HepG2 (cell line): ENCODE measurements around the gene SPINK9. TPM values are rescaled to one million over a fixed set of nuclear protein-coding genes. Genes with fewer than 3 reads are reported as not detected.
"Not testable (repeated sequence)": the region's sequence is repeated elsewhere in the genome, so short reads cannot be mapped to it uniquely, and the experiment has no call there.

Source experiments
- ATAC-seq: fragments of 200-7000 bp; cut with Tn5 transposase; 3 replicates; pipeline ENCODE4 v1.9.1; 2020; ENCODE audit warnings: mild to moderate bottlenecking, moderate library complexity
- BruUV-seq: library from RNA; stranded (reverse); fragments of 400-500 nt; replicated peaks from 2 replicates; lab custom pipeline; 2021; lab: Mats Ljungman, UMichigan
- CTCF ChIA-PET: fragments of 300-600 bp; formaldehyde crosslinking; extraction: SDS; loops from one replicate; lab custom pipeline; 2021; ENCODE audit warnings: low total read pairs, inconsistent platforms, low intra/inter-chr PET ratio; lab: Yijun Ruan, JAX
- POLR2A ChIA-PET: fragments of 350-600 bp; sonication (Branson Sonifier 250); formaldehyde crosslinking; loops from one replicate; lab custom pipeline; 2020; ENCODE audit warnings: antibody characterized with exemption, inconsistent platforms; lab: Yijun Ruan, JAX
- DNase-seq: peaks from one replicate; pipeline ENCODE4 v3.0.0-alpha.2; 2015; ENCODE audit warnings: low spot score
- FAIRE-seq: peaks from 3 replicates; lab custom pipeline; 2011; peaks lifted over from hg19 to GRCh38; lab: Jason Lieb, UNC
- H2AFZ ChIP-seq: one replicate; pipeline ENCODE4 v1.6.1; 2011; ENCODE audit warnings: low read length, inconsistent platforms
- H3K27ac ChIP-seq: fragments of 300-600 bp; 3 replicates; pipeline ENCODE4 v1.8.0; 2011; ENCODE audit warnings: mixed run types, mild to moderate bottlenecking, mixed read lengths, low read length, inconsistent platforms; ENCODE audit not compliant: insufficient read depth; ENCODE audit errors: extremely low read length
- H3K27me3 ChIP-seq, 2 experiments: fragments of 200-600 bp in 1 of 2; 2 replicates in 1 of 2; 3 replicates in 1 of 2; pipeline versions ENCODE4 v1.6.0 to v1.8.0; 2011; ENCODE audit warnings: low read length in 2 of 2, mild to moderate bottlenecking in 2 of 2, moderate library complexity in 2 of 2, inconsistent platforms in 1 of 2; ENCODE audit not compliant: insufficient read depth in 2 of 2, control insufficient read depth in 1 of 2
- H3K36me3 ChIP-seq, 2 experiments: fragments of 200-600 bp in 1 of 2; replicated peaks in 1 of 2; 2 replicates in 1 of 2; 3 replicates in 1 of 2; pipeline versions ENCODE4 v1.5.1 to v1.8.0; 2011; ENCODE audit warnings: low read length in 2 of 2, inconsistent platforms in 1 of 2; ENCODE audit not compliant: insufficient read depth in 2 of 2, control insufficient read depth in 1 of 2
- H3K4me1 ChIP-seq: 2 replicates; pipeline ENCODE4 v1.5.1; 2012; ENCODE audit warnings: low read length, inconsistent platforms; ENCODE audit not compliant: insufficient read depth
- H3K4me2 ChIP-seq: 2 replicates; pipeline ENCODE4 v1.6.0; 2011; ENCODE audit warnings: low read depth, low read length, inconsistent platforms
- H3K4me3 ChIP-seq, 3 experiments: fragments of 200-600 bp in 1 of 3; sonication (generic), shearing (Covaris generic) in 1 of 3; replicated peaks in 1 of 3; 2 replicates each; pipeline ENCODE4 v1.5.1; 2011 to 2016; ENCODE audit warnings: low read length in 3 of 3, inconsistent platforms in 2 of 3, low read depth in 2 of 3, mild to moderate bottlenecking in 2 of 3, control low read depth in 1 of 3, mixed read lengths in 1 of 3; ENCODE audit not compliant: insufficient read depth in 1 of 3
- H3K79me2 ChIP-seq: one replicate; pipeline ENCODE4 v1.6.1; 2011; ENCODE audit warnings: low read length, inconsistent platforms; ENCODE audit not compliant: insufficient read depth
- H3K9ac ChIP-seq: 2 replicates; pipeline ENCODE4 v1.6.0; 2011; ENCODE audit warnings: mild to moderate bottlenecking, low read depth, low read length, inconsistent platforms; ENCODE audit not compliant: insufficient read depth
- H3K9me3 ChIP-seq: 2 replicates; pipeline ENCODE4 v1.5.1; 2012; ENCODE audit warnings: mild to moderate bottlenecking, low read length
- H4K20me1 ChIP-seq: 2 replicates; pipeline ENCODE4 v1.6.0; 2011; ENCODE audit warnings: inconsistent platforms, mild to moderate bottlenecking, low read length, moderate library complexity; ENCODE audit not compliant: insufficient read depth
- BORCS8-MEF2B ChIP-seq: sonication (generic); formaldehyde crosslinking; IDR thresholded peaks from 2 replicates; pipeline ENCODE4 v1.8.0; 2022; ENCODE audit warnings: mild to moderate bottlenecking, missing genetic modification reagents
- GATAD1 ChIP-seq: IDR thresholded peaks from 2 replicates; pipeline ENCODE4 v1.6.1; 2016; ENCODE audit warnings: missing genetic modification reagents, missing compliant biosample characterization
- KDM2A ChIP-seq: sonication (generic); formaldehyde crosslinking; IDR thresholded peaks from 2 replicates; pipeline ENCODE4 v1.4.0; 2020; ENCODE audit warnings: low read depth, missing genetic modification reagents, borderline replicate concordance
- LCORL ChIP-seq, 2 experiments: fragments of 450-650 bp in 1 of 2; sonication (generic) in 1 of 2; formaldehyde crosslinking in 1 of 2; IDR thresholded peaks; 2 replicates each; pipeline versions ENCODE4 v1.5.0 to v1.6.1; 2017 to 2020; ENCODE audit warnings: antibody characterized with exemption in 1 of 2, missing genetic modification reagents in 1 of 2
- SOX6 ChIP-seq, 2 experiments: fragments of 450-650 bp in 1 of 2; sonication (generic) in 1 of 2; formaldehyde crosslinking in 1 of 2; IDR thresholded peaks; 2 replicates each; pipeline versions ENCODE4 v1.4.0 to v1.6.1; 2017 to 2020; ENCODE audit warnings: antibody characterized with exemption in 1 of 2, mild to moderate bottlenecking in 1 of 2, missing genetic modification reagents in 1 of 2
- ZNF772 ChIP-seq: sonication (generic); formaldehyde crosslinking; IDR thresholded peaks from 2 replicates; pipeline ENCODE4 v1.5.0; 2020; ENCODE audit warnings: mild to moderate bottlenecking, missing genetic modification reagents
- WGBS: methylation state at CpG from one replicate; pipeline ENCODE4 v1.1.6; 2017; ENCODE audit warnings: low lambda C conversion rate; 5-methylcytosine and 5-hydroxymethylcytosine counted together
- in situ Hi-C: cut with HindIII; loops from 2 replicates; pipeline ENCODE4 v1.10.0; 2017; ENCODE audit warnings: low pct_unique_long_range_greater_than_20kb; ENCODE audit not compliant: extremely low pct_ligation_motif_present
- intact Hi-C: fragments of 100-400 bp; cut with micrococcal nuclease; formaldehyde crosslinking; loops from one replicate; pipeline ENCODE4 v1.10.0; 2022; ENCODE audit not compliant: unreplicated experiment
- polyA plus RNA-seq, 8 experiments: library from polyadenylated mRNA; depleted of rRNA in 3 of 8; stranded (reverse) in 7 of 8; unstranded in 1 of 8; fragments of >200 nt; fragmentation: Illumina TruSeq in 4 of 8; extraction: Trizol in 4 of 8; gene quantifications; 2 replicates each; pipeline versions ENCODE4 v1.2.1 to v1.2.3, GENCODE V29; 2011 to 2016; ENCODE audit warnings: low read depth in 4 of 8, missing spikeins in 1 of 8, mixed read lengths in 1 of 8; ENCODE audit not compliant: insufficient read depth in 1 of 8
- total RNA-seq, 5 experiments: library from RNA; depleted of rRNA; stranded (reverse); fragments of >200 nt; fragmentation: Illumina TruSeq; extraction: Trizol; gene quantifications; 2 replicates each; pipeline ENCODE4 v1.2.3, GENCODE V29; 2016; ENCODE audit warnings: low read depth in 1 of 5
- TF ChIP-seq, protein P1 (sequence below), 2 experiments: sonication (generic) in 1 of 2; formaldehyde crosslinking in 1 of 2; IDR thresholded peaks; 2 replicates each; pipeline versions ENCODE4 v1.5.1 to v1.6.1; 2011 to 2020; ENCODE audit warnings: borderline replicate concordance in 1 of 2, low read depth in 1 of 2, low read length in 1 of 2, mild to moderate bottlenecking in 1 of 2, missing genetic modification reagents in 1 of 2, moderate library complexity in 1 of 2
- TF ChIP-seq, protein P2 (sequence below): sonication (generic); formaldehyde crosslinking; IDR thresholded peaks from 2 replicates; pipeline ENCODE4 v1.5.0; 2020; ENCODE audit warnings: mild to moderate bottlenecking, missing genetic modification reagents, borderline replicate concordance
- TF ChIP-seq, protein P3 (sequence below): sonication (generic); formaldehyde crosslinking; IDR thresholded peaks from 2 replicates; pipeline ENCODE4 v1.4.0; 2020; ENCODE audit warnings: missing genetic modification reagents, borderline replicate concordance

Gene SPINK9
- total and polyA plus RNA-seq, 2 of the 13 experiments (the other 11 are each of a cell fraction or from before 2014, with no cell fraction given) = not detected

DNA sequence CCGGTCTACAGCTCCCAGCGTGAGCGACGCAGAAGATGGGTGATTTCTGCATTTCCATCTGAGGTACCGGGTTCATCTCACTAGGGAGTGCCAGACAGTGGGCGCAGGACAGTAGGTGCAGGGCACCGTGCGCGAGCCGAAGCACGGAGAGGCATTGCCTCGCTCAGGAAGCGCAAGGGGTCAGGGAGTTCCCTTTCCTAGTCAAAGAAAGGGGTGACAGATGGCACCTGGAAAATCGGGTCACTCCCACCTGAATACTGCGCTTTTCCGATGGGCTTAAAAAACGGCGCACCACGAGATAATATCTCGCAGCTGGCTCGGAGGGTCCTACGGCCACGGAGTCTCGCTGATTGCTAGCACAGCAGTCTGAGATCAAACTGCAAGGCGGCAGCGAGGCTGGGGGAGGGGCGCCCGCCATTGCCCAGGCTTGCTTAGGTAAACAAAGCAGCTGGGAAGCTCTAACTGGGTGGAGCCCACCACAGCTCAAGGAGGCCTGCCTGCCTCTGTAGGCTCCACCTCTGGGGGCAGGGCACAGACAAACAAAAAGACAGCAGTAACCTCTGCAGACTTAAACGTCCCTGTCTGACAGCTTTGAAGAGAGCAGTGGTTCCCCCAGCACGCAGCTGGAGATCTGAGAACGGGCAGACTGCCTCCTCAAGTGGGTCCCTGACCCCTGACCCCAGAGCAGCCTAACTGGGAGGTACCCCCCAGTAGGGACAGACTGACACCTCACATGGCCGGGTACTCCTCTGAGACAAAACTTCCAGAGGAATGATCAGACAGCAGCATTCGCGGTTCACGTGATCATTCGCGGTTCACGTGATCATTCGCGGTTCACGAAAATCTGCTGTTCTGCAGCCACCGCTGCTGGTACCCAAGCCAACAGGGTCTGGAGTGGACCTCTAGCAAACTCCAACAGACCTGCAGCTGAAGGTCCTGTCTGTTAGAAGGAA lies 15.1 kb upstream of the SPINK9 start:
- POLR2A ChIA-PET = interaction anchor here (0.7 kb wide), 1 partner anchor 78 kb away, joined by 3 read pairs; no protein-coding TSS in a partner anchor
- not testable (repeated sequence) for TF ChIP-seq SOX6, LCORL (IDR thresholded peaks at IDR 0.05)
- TF ChIP-seq SOX6 (CRISPR knock-in tag; IDR thresholded peaks at IDR 0.05) (0 out of 2 replicates have a peak, but pooled peaks have one; percentile 21), BORCS8-MEF2B (peak; percentile 36; the same call in 1 of the 2 replicates), GATAD1 (0 out of 2 replicates have a peak, but pooled peaks have one; percentile 57), LCORL (CRISPR knock-in tag; IDR thresholded peaks at IDR 0.05) (0 out of 2 replicates have a peak, but pooled peaks have one; percentile 19), ZNF772 (CRISPR knock-in tag) (0 out of 2 replicates have a peak, but pooled peaks have one; percentile 12), KDM2A (CRISPR knock-in tag) (peak; percentile 31; the same call in 1 of the 2 replicates)
- TF ChIP-seq, protein P1, sequence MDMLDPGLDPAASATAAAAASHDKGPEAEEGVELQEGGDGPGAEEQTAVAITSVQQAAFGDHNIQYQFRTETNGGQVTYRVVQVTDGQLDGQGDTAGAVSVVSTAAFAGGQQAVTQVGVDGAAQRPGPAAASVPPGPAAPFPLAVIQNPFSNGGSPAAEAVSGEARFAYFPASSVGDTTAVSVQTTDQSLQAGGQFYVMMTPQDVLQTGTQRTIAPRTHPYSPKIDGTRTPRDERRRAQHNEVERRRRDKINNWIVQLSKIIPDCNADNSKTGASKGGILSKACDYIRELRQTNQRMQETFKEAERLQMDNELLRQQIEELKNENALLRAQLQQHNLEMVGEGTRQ (IDR thresholded peaks at IDR 0.05; ENCODE audit: low read depth, low read length) = peak; percentile 74
- TF ChIP-seq, protein P1 (CRISPR knock-in tag; IDR thresholded peaks at IDR 0.05; ENCODE audit: borderline replicate concordance) = peak; percentile 83; the same call in 1 of the 2 replicates
- TF ChIP-seq, protein P2, sequence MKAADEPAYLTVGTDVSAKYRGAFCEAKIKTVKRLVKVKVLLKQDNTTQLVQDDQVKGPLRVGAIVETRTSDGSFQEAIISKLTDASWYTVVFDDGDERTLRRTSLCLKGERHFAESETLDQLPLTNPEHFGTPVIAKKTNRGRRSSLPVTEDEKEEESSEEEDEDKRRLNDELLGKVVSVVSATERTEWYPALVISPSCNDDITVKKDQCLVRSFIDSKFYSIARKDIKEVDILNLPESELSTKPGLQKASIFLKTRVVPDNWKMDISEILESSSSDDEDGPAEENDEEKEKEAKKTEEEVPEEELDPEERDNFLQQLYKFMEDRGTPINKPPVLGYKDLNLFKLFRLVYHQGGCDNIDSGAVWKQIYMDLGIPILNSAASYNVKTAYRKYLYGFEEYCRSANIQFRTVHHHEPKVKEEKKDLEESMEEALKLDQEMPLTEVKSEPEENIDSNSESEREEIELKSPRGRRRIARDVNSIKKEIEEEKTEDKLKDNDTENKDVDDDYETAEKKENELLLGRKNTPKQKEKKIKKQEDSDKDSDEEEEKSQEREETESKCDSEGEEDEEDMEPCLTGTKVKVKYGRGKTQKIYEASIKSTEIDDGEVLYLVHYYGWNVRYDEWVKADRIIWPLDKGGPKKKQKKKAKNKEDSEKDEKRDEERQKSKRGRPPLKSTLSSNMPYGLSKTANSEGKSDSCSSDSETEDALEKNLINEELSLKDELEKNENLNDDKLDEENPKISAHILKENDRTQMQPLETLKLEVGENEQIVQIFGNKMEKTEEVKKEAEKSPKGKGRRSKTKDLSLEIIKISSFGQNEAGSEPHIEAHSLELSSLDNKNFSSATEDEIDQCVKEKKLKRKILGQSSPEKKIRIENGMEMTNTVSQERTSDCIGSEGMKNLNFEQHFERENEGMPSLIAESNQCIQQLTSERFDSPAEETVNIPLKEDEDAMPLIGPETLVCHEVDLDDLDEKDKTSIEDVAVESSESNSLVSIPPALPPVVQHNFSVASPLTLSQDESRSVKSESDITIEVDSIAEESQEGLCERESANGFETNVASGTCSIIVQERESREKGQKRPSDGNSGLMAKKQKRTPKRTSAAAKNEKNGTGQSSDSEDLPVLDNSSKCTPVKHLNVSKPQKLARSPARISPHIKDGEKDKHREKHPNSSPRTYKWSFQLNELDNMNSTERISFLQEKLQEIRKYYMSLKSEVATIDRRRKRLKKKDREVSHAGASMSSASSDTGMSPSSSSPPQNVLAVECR (CRISPR knock-in tag) = peak; percentile 17; the same call in 1 of the 2 replicates
- TF ChIP-seq, protein P3, sequence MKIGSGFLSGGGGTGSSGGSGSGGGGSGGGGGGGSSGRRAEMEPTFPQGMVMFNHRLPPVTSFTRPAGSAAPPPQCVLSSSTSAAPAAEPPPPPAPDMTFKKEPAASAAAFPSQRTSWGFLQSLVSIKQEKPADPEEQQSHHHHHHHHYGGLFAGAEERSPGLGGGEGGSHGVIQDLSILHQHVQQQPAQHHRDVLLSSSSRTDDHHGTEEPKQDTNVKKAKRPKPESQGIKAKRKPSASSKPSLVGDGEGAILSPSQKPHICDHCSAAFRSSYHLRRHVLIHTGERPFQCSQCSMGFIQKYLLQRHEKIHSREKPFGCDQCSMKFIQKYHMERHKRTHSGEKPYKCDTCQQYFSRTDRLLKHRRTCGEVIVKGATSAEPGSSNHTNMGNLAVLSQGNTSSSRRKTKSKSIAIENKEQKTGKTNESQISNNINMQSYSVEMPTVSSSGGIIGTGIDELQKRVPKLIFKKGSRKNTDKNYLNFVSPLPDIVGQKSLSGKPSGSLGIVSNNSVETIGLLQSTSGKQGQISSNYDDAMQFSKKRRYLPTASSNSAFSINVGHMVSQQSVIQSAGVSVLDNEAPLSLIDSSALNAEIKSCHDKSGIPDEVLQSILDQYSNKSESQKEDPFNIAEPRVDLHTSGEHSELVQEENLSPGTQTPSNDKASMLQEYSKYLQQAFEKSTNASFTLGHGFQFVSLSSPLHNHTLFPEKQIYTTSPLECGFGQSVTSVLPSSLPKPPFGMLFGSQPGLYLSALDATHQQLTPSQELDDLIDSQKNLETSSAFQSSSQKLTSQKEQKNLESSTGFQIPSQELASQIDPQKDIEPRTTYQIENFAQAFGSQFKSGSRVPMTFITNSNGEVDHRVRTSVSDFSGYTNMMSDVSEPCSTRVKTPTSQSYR = peak; percentile 67; the same call in 1 of the 2 replicates

More for the DNA sequence above, 15.1 kb upstream of the SPINK9 start:
- Histone ChIP-seq H2AFZ (peak overlapping the region; percentile 15), H3K4me3 (peak overlapping the region in 2 of 3 experiments; percentile 45 to 53; a peak in 4 of 6 replicates), H3K4me2 (peak overlapping the region; percentile 66)
- in situ Hi-C loops, DNase-seq, H3K36me3 ChIP-seq, H3K9ac ChIP-seq, H3K79me2 ChIP-seq, H3K9me3 ChIP-seq, H3K27ac ChIP-seq, BruUV-seq, H3K27me3 ChIP-seq, H4K20me1 ChIP-seq, H3K4me1 ChIP-seq, intact Hi-C loops, CTCF ChIA-PET, FAIRE-seq: not testable (repeated sequence)
- ATAC-seq = peak; percentile 42; the same call in 1 of the 3 replicates
- WGBS = 1% methylated on average over 27 of the region's 42 CpGs
